ENCODE data around the gene ZBTB20. TPM values are rescaled to one million over a fixed set of nuclear protein-coding genes. Genes with fewer than 3 reads are reported as not detected.
A peak's percentile ranks its signal among the peaks of the same experiment; 100 is the strongest.

ZBTB20 gene
- total RNA-seq, 2 experiments from 2014 or later = 8.1 TPM

- ChIA-PET POLR2A (no interaction called here), CTCF (interaction anchor here (1.3 to 18.2 kb wide), 5 partner anchors 8 to 241 kb away, joined by 3 to 252 read pairs (median 5); no protein-coding TSS in a partner anchor)
- H3K4me3 Mint-ChIP-seq = no peak overlapping the region
- H3K36me3 Mint-ChIP-seq (ENCODE audit: low read depth) = peaks cover 2% of the 10 kb centered on the region
- no peak for DNase-seq
- H3K27me3 Mint-ChIP-seq (ENCODE audit: low read depth) = no peaks in the 10 kb centered on the region
- ATAC-seq = no peak
- H3K27ac Mint-ChIP-seq = no peak overlapping the region
- no peaks in the 10 kb centered on the region for H3K9me3 Mint-ChIP-seq (ENCODE audit: insufficient read depth)
- H3K4me1 Mint-ChIP-seq (ENCODE audit: low read depth) = peaks cover 28% of the 10 kb centered on the region
Observed at GRCh38 chr3:114392831-114393230, 754.3 kb downstream of the ZBTB20 start.

GRCh38 chr3:114389156-114389555 lies 757.9 kb downstream of the ZBTB20 start:
- POLR2A ChIA-PET = no interaction called here
- no peaks in the 10 kb centered on the region for H3K9me3 Mint-ChIP-seq (ENCODE audit: insufficient read depth)
- H3K4me1 Mint-ChIP-seq (ENCODE audit: low read depth) = peaks cover 30% of the 10 kb centered on the region
- H3K4me3 Mint-ChIP-seq = no peak overlapping the region
- CTCF ChIA-PET = interaction anchor here (0.6 to 18.2 kb wide), 2 partner anchors 29 to 129 kb away, joined by 3 to 252 read pairs; no protein-coding TSS in a partner anchor
- peaks cover 2% of the 10 kb centered on the region for H3K36me3 Mint-ChIP-seq (ENCODE audit: low read depth)
- ATAC-seq (peak; percentile 78), DNase-seq (peak; percentile 64)
- H3K27ac Mint-ChIP-seq = peak overlapping the region; percentile 72
- H3K27me3 Mint-ChIP-seq (ENCODE audit: low read depth) = no peaks in the 10 kb centered on the region

- ChIA-PET CTCF (interaction anchor here (0.6 to 18.2 kb wide), 27 partner anchors 8 to 1399 kb away, joined by 3 to 252 read pairs (median 5); no protein-coding TSS in a partner anchor), POLR2A (interaction anchor here (0.6 to 1.0 kb wide), 3 partner anchors 29 to 741 kb away, joined by 3 to 4 read pairs (median 3); no protein-coding TSS in a partner anchor)
- peak overlapping the region; percentile 60 for H3K4me3 Mint-ChIP-seq
- H3K27ac Mint-ChIP-seq = no peak overlapping the region
- no peaks in the 10 kb centered on the region for H3K9me3 Mint-ChIP-seq (ENCODE audit: insufficient read depth)
- H3K36me3 Mint-ChIP-seq (ENCODE audit: low read depth) = peaks cover 2% of the 10 kb centered on the region
- ATAC-seq (no peak), DNase-seq (no peak)
- H3K4me1 Mint-ChIP-seq (ENCODE audit: low read depth) = peaks cover 13% of the 10 kb centered on the region
- H3K27me3 Mint-ChIP-seq (ENCODE audit: low read depth) = no peaks in the 10 kb centered on the region
Observed at GRCh38 chr3:114384558-114384903, 762.6 kb downstream of the ZBTB20 start.

GRCh38 chr3:114383875-114384557 lies 763.1 kb downstream of the ZBTB20 start:
- Mint-ChIP-seq H3K27ac (no peak overlapping the region), H3K4me3 (peak overlapping the region; percentile 60), H3K36me3 (ENCODE audit: low read depth) (peaks cover 2% of the 10 kb centered on the region), H3K4me1 (ENCODE audit: low read depth) (peaks cover 11% of the 10 kb centered on the region), H3K9me3 (ENCODE audit: insufficient read depth) (no peaks in the 10 kb centered on the region), H3K27me3 (ENCODE audit: low read depth) (no peaks in the 10 kb centered on the region)
- ChIA-PET POLR2A (interaction anchor here (0.6 to 1.0 kb wide), 5 partner anchors 11 to 742 kb away, joined by 3 to 4 read pairs (median 3); no protein-coding TSS in a partner anchor), CTCF (interaction anchor here (0.6 to 18.2 kb wide), 31 partner anchors 8 to 1400 kb away, joined by 3 to 252 read pairs (median 4); no protein-coding TSS in a partner anchor)
- DNase-seq (peak; percentile 79), ATAC-seq (peak; percentile 96)

- H3K9me3 Mint-ChIP-seq (ENCODE audit: insufficient read depth) = no peaks in the 10 kb centered on the region
- H3K27me3 Mint-ChIP-seq (ENCODE audit: low read depth) = no peaks in the 10 kb centered on the region
- no peak overlapping the region for H3K27ac Mint-ChIP-seq
- ChIA-PET CTCF (interaction anchor here (1.0 to 18.2 kb wide), 7 partner anchors 15 to 227 kb away, joined by 3 to 252 read pairs (median 4); no protein-coding TSS in a partner anchor), POLR2A (interaction anchor here (0.7 kb wide), 1 partner anchor 52 kb away, joined by 3 read pairs; no protein-coding TSS in a partner anchor)
- DNase-seq (no peak), ATAC-seq (no peak)
- peaks cover 2% of the 10 kb centered on the region for H3K4me1 Mint-ChIP-seq (ENCODE audit: low read depth)
- H3K36me3 Mint-ChIP-seq (ENCODE audit: low read depth) = no peaks in the 10 kb centered on the region
- H3K4me3 Mint-ChIP-seq = no peak overlapping the region
Observed at GRCh38 chr3:114380233-114380651, 766.8 kb downstream of the ZBTB20 start.

- Mint-ChIP-seq H3K4me1 (ENCODE audit: low read depth) (no peaks in the 10 kb centered on the region), H3K27me3 (ENCODE audit: low read depth) (no peaks in the 10 kb centered on the region), H3K36me3 (ENCODE audit: low read depth) (no peaks in the 10 kb centered on the region), H3K4me3 (no peak overlapping the region), H3K27ac (no peak overlapping the region), H3K9me3 (ENCODE audit: insufficient read depth) (no peaks in the 10 kb centered on the region)
- ATAC-seq (no peak), DNase-seq (no peak)
- ChIA-PET POLR2A (no interaction called here), CTCF (interaction anchor here (1.0 to 18.2 kb wide), 4 partner anchors 15 to 88 kb away, joined by 3 to 252 read pairs (median 6); no protein-coding TSS in a partner anchor)
Observed at GRCh38 chr3:114379266-114379665, 767.8 kb downstream of the ZBTB20 start.

- CTCF ChIA-PET = interaction anchor here (2.4 to 18.2 kb wide), 2 partner anchors 39 to 88 kb away, joined by 9 to 252 read pairs; no protein-coding TSS in a partner anchor
- POLR2A ChIA-PET = interaction anchor here (0.6 kb wide), 1 partner anchor 1453 kb away, joined by 3 read pairs; no protein-coding TSS in a partner anchor
- H3K36me3 Mint-ChIP-seq (ENCODE audit: low read depth) = no peaks in the 10 kb centered on the region
- no peak overlapping the region for H3K27ac Mint-ChIP-seq
- DNase-seq = no peak
- H3K9me3 Mint-ChIP-seq (ENCODE audit: insufficient read depth) = no peaks in the 10 kb centered on the region
- no peaks in the 10 kb centered on the region for H3K27me3 Mint-ChIP-seq (ENCODE audit: low read depth)
- ATAC-seq = no peak
- H3K4me3 Mint-ChIP-seq = no peak overlapping the region
- H3K4me1 Mint-ChIP-seq (ENCODE audit: low read depth) = no peaks in the 10 kb centered on the region
Observed at GRCh38 chr3:114378760-114379159, 768.3 kb downstream of the ZBTB20 start.

- Mint-ChIP-seq H3K9me3 (ENCODE audit: insufficient read depth) (no peaks in the 10 kb centered on the region), H3K36me3 (ENCODE audit: low read depth) (no peaks in the 10 kb centered on the region), H3K4me3 (no peak overlapping the region), H3K27me3 (ENCODE audit: low read depth) (no peaks in the 10 kb centered on the region), H3K4me1 (ENCODE audit: low read depth) (no peaks in the 10 kb centered on the region), H3K27ac (no peak overlapping the region)
- DNase-seq (no peak), ATAC-seq (no peak)
- ChIA-PET POLR2A (no interaction called here), CTCF (interaction anchor here (0.6 to 2.4 kb wide), 2 partner anchors 41 to 87 kb away, joined by 3 to 9 read pairs; no protein-coding TSS in a partner anchor)
Observed at GRCh38 chr3:114377426-114377825, 769.7 kb downstream of the ZBTB20 start.

- Mint-ChIP-seq H3K9me3 (ENCODE audit: insufficient read depth) (no peaks in the 10 kb centered on the region), H3K4me3 (no peak overlapping the region), H3K27me3 (ENCODE audit: low read depth) (no peaks in the 10 kb centered on the region), H3K27ac (no peak overlapping the region), H3K4me1 (ENCODE audit: low read depth) (no peaks in the 10 kb centered on the region), H3K36me3 (ENCODE audit: low read depth) (no peaks in the 10 kb centered on the region)
- ChIA-PET POLR2A (no interaction called here), CTCF (interaction anchor here (0.6 to 4.5 kb wide), 5 partner anchors 7 to 86 kb away, joined by 3 to 16 read pairs (median 4); no protein-coding TSS in a partner anchor)
- no peak for ATAC-seq
- DNase-seq = no peak
Observed at GRCh38 chr3:114376516-114377185, 770.4 kb downstream of the ZBTB20 start.

GRCh38 chr3:114375608-114376421 lies 771.3 kb downstream of the ZBTB20 start:
- no peaks in the 10 kb centered on the region for H3K36me3 Mint-ChIP-seq (ENCODE audit: low read depth)
- H3K4me3 Mint-ChIP-seq = no peak overlapping the region
- POLR2A ChIA-PET = no interaction called here
- ATAC-seq = no peak
- no peaks in the 10 kb centered on the region for H3K4me1 Mint-ChIP-seq (ENCODE audit: low read depth)
- H3K27me3 Mint-ChIP-seq (ENCODE audit: low read depth) = no peaks in the 10 kb centered on the region
- DNase-seq = no peak
- H3K9me3 Mint-ChIP-seq (ENCODE audit: insufficient read depth) = no peaks in the 10 kb centered on the region
- H3K27ac Mint-ChIP-seq = no peak overlapping the region
- CTCF ChIA-PET = interaction anchor here (1.1 to 4.5 kb wide), 4 partner anchors 8 to 43 kb away, joined by 3 to 16 read pairs (median 4); no protein-coding TSS in a partner anchor

- no peak for DNase-seq
- Mint-ChIP-seq H3K9me3 (ENCODE audit: insufficient read depth) (no peaks in the 10 kb centered on the region), H3K36me3 (ENCODE audit: low read depth) (no peaks in the 10 kb centered on the region), H3K4me3 (no peak overlapping the region), H3K27ac (no peak overlapping the region), H3K4me1 (ENCODE audit: low read depth) (no peaks in the 10 kb centered on the region), H3K27me3 (ENCODE audit: low read depth) (no peaks in the 10 kb centered on the region)
- no peak for ATAC-seq
- POLR2A ChIA-PET = no interaction called here
- CTCF ChIA-PET = interaction anchor here (1.0 to 4.5 kb wide), 4 partner anchors 9 to 11 kb away, joined by 3 to 16 read pairs (median 3); no protein-coding TSS in a partner anchor
Observed at GRCh38 chr3:114374433-114374990, 772.6 kb downstream of the ZBTB20 start.
